IMR-90 (cell line): ENCODE measurements around the gene UTP3. TPM values are rescaled to one million over a fixed set of nuclear protein-coding genes. Genes with fewer than 3 reads are reported as not detected.

Experiments used
- ATAC-seq: fragments of 200-7000 bp; cut with Tn5 transposase; 2 replicates; pipeline ENCODE4 v1.9.1; 2020; ENCODE audit warnings: low read depth, mild to moderate bottlenecking, moderate library complexity
- BruUV-seq: library from RNA; stranded (reverse); fragments of 400-500 nt; replicated peaks from 2 replicates; lab custom pipeline; 2021; lab: Mats Ljungman, UMichigan
- CTCF ChIA-PET: fragments of 300-600 bp; formaldehyde crosslinking; extraction: SDS; loops from one replicate; lab custom pipeline; 2021; ENCODE audit warnings: antibody characterized with exemption; lab: Yijun Ruan, JAX
- POLR2A ChIA-PET: fragments of 300-600 bp; sonication (Branson Sonifier 250); formaldehyde crosslinking; loops from one replicate; lab custom pipeline; 2022; ENCODE audit warnings: antibody characterized with exemption; ENCODE audit not compliant: unreplicated experiment; lab: Charles Lee
- DNase-seq: peaks from one replicate; pipeline ENCODE4 v3.0.0; 2013
- H2AFZ ChIP-seq: replicated peaks from 2 replicates; pipeline ENCODE3; 2013; ENCODE audit warnings: low read length, mild to moderate bottlenecking; ENCODE audit not compliant: poor library complexity
- H2AK5ac ChIP-seq: 2 replicates; pipeline ENCODE4 v1.6.1; 2013; ENCODE audit warnings: low read depth, low read length, inconsistent platforms
- H2AK9ac ChIP-seq: replicated peaks from 2 replicates; pipeline ENCODE3; 2013; ENCODE audit warnings: mild to moderate bottlenecking, low read depth, low read length, moderate library complexity; ENCODE audit not compliant: poor library complexity
- H2BK120ac ChIP-seq: 2 replicates; pipeline ENCODE4 v1.6.1; 2013; ENCODE audit warnings: low read depth, low read length, inconsistent platforms
- H2BK15ac ChIP-seq: 3 replicates; pipeline ENCODE4 v1.6.1; 2013; ENCODE audit warnings: low read depth, low read length, inconsistent platforms
- H2BK20ac ChIP-seq: 2 replicates; pipeline ENCODE4 v1.6.1; 2013; ENCODE audit warnings: low read depth, mild to moderate bottlenecking, inconsistent platforms, low read length, moderate library complexity
- H2BK5ac ChIP-seq: 2 replicates; pipeline ENCODE4 v1.6.1; 2013; ENCODE audit warnings: mild to moderate bottlenecking, low read depth, low read length, inconsistent platforms; ENCODE audit not compliant: poor library complexity, severe bottlenecking
- H3K14ac ChIP-seq: replicated peaks from 2 replicates; pipeline ENCODE4 v1.6.1; 2013; ENCODE audit warnings: low read depth, low read length, inconsistent platforms
- H3K18ac ChIP-seq: 2 replicates; pipeline ENCODE4 v1.6.1; 2013; ENCODE audit warnings: low read depth, low read length, control low read depth
- H3K23ac ChIP-seq: 2 replicates; pipeline ENCODE4 v1.6.1; 2013; ENCODE audit warnings: low read depth, low read length, inconsistent platforms
- H3K27ac ChIP-seq: 2 replicates; pipeline ENCODE4 v1.5.1; 2013; ENCODE audit warnings: mild to moderate bottlenecking, control low read depth, low read length; ENCODE audit not compliant: insufficient read depth
- H3K27me3 ChIP-seq: 2 replicates; pipeline ENCODE4 v1.6.1; 2013; ENCODE audit warnings: low read length; ENCODE audit not compliant: control insufficient read depth, insufficient read depth
- H3K36me3 ChIP-seq: 2 replicates; pipeline ENCODE4 v1.6.1; 2013; ENCODE audit warnings: low read length, mixed read lengths; ENCODE audit not compliant: control insufficient read depth, insufficient read depth
- H3K4ac ChIP-seq: 2 replicates; pipeline ENCODE4 v1.6.1; 2013; ENCODE audit warnings: low read depth, low read length, inconsistent platforms
- H3K4me1 ChIP-seq: 2 replicates; pipeline ENCODE4 v1.6.1; 2013; ENCODE audit warnings: low read length, mixed read lengths; ENCODE audit not compliant: control insufficient read depth, insufficient read depth
- H3K4me2 ChIP-seq: 2 replicates; pipeline ENCODE4 v1.6.1; 2013; ENCODE audit warnings: low read depth, mild to moderate bottlenecking, control low read depth, low read length, moderate library complexity
- H3K4me3 ChIP-seq: 2 replicates; pipeline ENCODE4 v1.5.1; 2013; ENCODE audit warnings: low read depth, mild to moderate bottlenecking, control low read depth, low read length, moderate library complexity; ENCODE audit not compliant: insufficient read depth
- H3K56ac ChIP-seq: 2 replicates; pipeline ENCODE4 v1.6.1; 2013; ENCODE audit warnings: low read length, inconsistent platforms; ENCODE audit not compliant: insufficient read depth; ENCODE audit errors: extremely low read depth
- H3K79me1 ChIP-seq, 2 experiments: 2 replicates each; pipeline ENCODE4 v1.6.1; 2013; ENCODE audit warnings: low read length in 2 of 2, inconsistent platforms in 1 of 2, low read depth in 1 of 2
- H3K9ac ChIP-seq: 2 replicates; pipeline ENCODE4 v1.6.1; 2013; ENCODE audit warnings: low read depth, low read length, control low read depth
- H3K9me1 ChIP-seq: 2 replicates; pipeline ENCODE4 v1.6.1; 2013; ENCODE audit warnings: low read length, inconsistent platforms; ENCODE audit not compliant: insufficient read depth
- H3K9me3 ChIP-seq: 2 replicates; pipeline ENCODE4 v1.6.1; 2013; ENCODE audit warnings: low read length; ENCODE audit not compliant: control insufficient read depth, insufficient read depth
- H4K20me1 ChIP-seq: 2 replicates; pipeline ENCODE4 v1.6.1; 2013; ENCODE audit warnings: low read length, inconsistent platforms; ENCODE audit not compliant: insufficient read depth
- H4K5ac ChIP-seq: 2 replicates; pipeline ENCODE4 v1.6.1; 2013; ENCODE audit warnings: mild to moderate bottlenecking, low read depth, low read length, control low read depth
- H4K8ac ChIP-seq, 2 experiments: 2 replicates each; pipeline ENCODE4 v1.6.1; 2013; ENCODE audit warnings: low read depth in 2 of 2, low read length in 2 of 2, control low read depth in 1 of 2, inconsistent platforms in 1 of 2
- H4K91ac ChIP-seq: 2 replicates; pipeline ENCODE4 v1.6.1; 2013; ENCODE audit warnings: low read depth, low read length, inconsistent platforms; ENCODE audit not compliant: insufficient read depth
- BHLHE40 ChIP-seq: fragments of 150-350 bp; IDR thresholded peaks from 2 replicates; pipeline ENCODE4 v1.6.1; 2016; ENCODE audit warnings: mild to moderate bottlenecking, low read depth, low read length
- CEBPB ChIP-seq: IDR thresholded peaks from 2 replicates; pipeline ENCODE4 v1.6.1; 2012; ENCODE audit warnings: low read depth, low read length, improper control_type of control experiment
- CHD1 ChIP-seq: IDR thresholded peaks from 2 replicates; pipeline ENCODE4 v1.6.1; 2012; ENCODE audit warnings: low read depth, low read length, improper control_type of control experiment
- CTCF ChIP-seq: conservative IDR thresholded peaks from 2 replicates; pipeline ENCODE4 v1.5.1; 2012; ENCODE audit warnings: mild to moderate bottlenecking, low read depth, low read length, improper control_type of control experiment
- ELK1 ChIP-seq: fragments of 150-350 bp; IDR thresholded peaks from 2 replicates; pipeline ENCODE4 v1.6.1; 2016; ENCODE audit warnings: low read depth, mild to moderate bottlenecking, low read length, moderate library complexity, borderline replicate concordance
- FOS ChIP-seq: fragments of 150-350 bp; IDR thresholded peaks from 2 replicates; pipeline ENCODE4 v1.6.1; 2016; ENCODE audit warnings: low read depth, low read length
- MAFK ChIP-seq: IDR thresholded peaks from 2 replicates; pipeline ENCODE4 v1.6.1; 2012; ENCODE audit warnings: low read depth, low read length, improper control_type of control experiment
- MAZ ChIP-seq: IDR thresholded peaks from 2 replicates; pipeline ENCODE4 v1.6.1; 2012; ENCODE audit warnings: low read depth, mild to moderate bottlenecking, low read length, improper control_type of control experiment, moderate library complexity, borderline replicate concordance
- MXI1 ChIP-seq: IDR thresholded peaks from 2 replicates; pipeline ENCODE4 v1.6.1; 2012; ENCODE audit warnings: low read depth, mild to moderate bottlenecking, low read length, moderate library complexity, borderline replicate concordance
- NFE2L2 ChIP-seq: fragments of 150-350 bp; IDR thresholded peaks from 2 replicates; pipeline ENCODE4 v1.6.1; 2016; ENCODE audit warnings: low read depth, mild to moderate bottlenecking, low read length
- POLR2A ChIP-seq: IDR thresholded peaks from 2 replicates; pipeline ENCODE4 v1.6.1; 2012; ENCODE audit warnings: mild to moderate bottlenecking, low read depth, low read length
- RAD21 ChIP-seq: IDR thresholded peaks from 2 replicates; pipeline ENCODE4 v1.6.1; 2012; ENCODE audit warnings: low read length, improper control_type of control experiment
- RCOR1 ChIP-seq: IDR thresholded peaks from 2 replicates; pipeline ENCODE4 v1.6.1; 2012; ENCODE audit warnings: mild to moderate bottlenecking, low read length, improper control_type of control experiment; ENCODE audit not compliant: insufficient replicate concordance
- RFX5 ChIP-seq: IDR thresholded peaks from 2 replicates; pipeline ENCODE4 v1.8.0; 2012; ENCODE audit warnings: low read depth, mild to moderate bottlenecking, low read length, moderate library complexity
- SMC3 ChIP-seq: fragments of 150-350 bp; IDR thresholded peaks from 2 replicates; pipeline ENCODE4 v1.6.1; 2016; ENCODE audit warnings: low read depth, mild to moderate bottlenecking, antibody characterized with exemption, low read length, moderate library complexity
- USF2 ChIP-seq: fragments of 150-350 bp; IDR thresholded peaks from 2 replicates; pipeline ENCODE4 v1.6.1; 2017; ENCODE audit warnings: mild to moderate bottlenecking, antibody characterized with exemption, low read length, low read depth
- dilution Hi-C: fragments of 300-500 bp; cut with HindIII; formaldehyde crosslinking; loops from one replicate; pipeline ENCODE4 v1.14.3; 2018; ENCODE audit warnings: low sequenced_read_pairs; ENCODE audit not compliant: unreplicated experiment
- in situ Hi-C: fragments of 300-500 bp; cut with MboI; formaldehyde crosslinking; loops from 3 replicates; pipeline ENCODE4 v1.14.3; 2019; ENCODE audit warnings: low sequenced_read_pairs, inconsistent platforms, mixed read lengths
- intact Hi-C: fragments of 100-400 bp; cut with micrococcal nuclease; formaldehyde crosslinking; loops from 2 replicates; pipeline ENCODE4 v1.10.0; 2022
- polyA plus RNA-seq, 3 experiments: library from polyadenylated mRNA; depleted of rRNA; stranded (reverse); fragments of >200 nt; gene quantifications; 2 replicates each; pipeline ENCODE4 v1.2.3, GENCODE V29; 2012; ENCODE audit warnings: low replicate concordance in 1 of 3
- total RNA-seq: library from RNA; depleted of rRNA; stranded (reverse); fragments of >200 nt; gene quantifications from 2 replicates; pipeline ENCODE4 v1.2.3, GENCODE V29; 2012

UTP3 gene
- total and polyA plus RNA-seq, 2 of the 4 experiments (the other 2 are of a cell fraction), result 14.9 to 30.7 TPM

- ChIA-PET CTCF (interaction anchor here (0.9 to 1.3 kb wide), 2 partner anchors 13 to 20 kb away, joined by 3 to 6 read pairs; no protein-coding TSS in a partner anchor), POLR2A (no interaction called here)
Measured at GRCh38 chr4:70674191-70674590, 14.1 kb upstream of the UTP3 start.

More at GRCh38 chr4:70674191-70674590, 14.1 kb upstream of the UTP3 start:
- dilution Hi-C loops (no loop called here), in situ Hi-C loops (no loop called here), intact Hi-C loops (no loop called here)
- Histone ChIP-seq H3K27ac (no peak overlapping the region), H4K8ac (no peak overlapping the region), H3K9me1 (0 out of 2 replicates have a peak, but pooled peaks cover 2% of the 10 kb centered on the region), H3K4me3 (no peak overlapping the region), H2BK15ac (no peak overlapping the region), H3K4me2 (no peak overlapping the region), H3K23ac (no peak overlapping the region), H3K27me3 (no peaks in the 10 kb centered on the region; the same call in 1 of the 2 replicates), H3K36me3 (no peaks in the 10 kb centered on the region), H3K14ac (no peak overlapping the region), H3K9me3 (no peaks in the 10 kb centered on the region), H4K20me1 (no peaks in the 10 kb centered on the region), H2BK20ac (no peak overlapping the region), H3K9ac (no peak overlapping the region), H2AK5ac (no peak overlapping the region), H4K91ac (no peak overlapping the region), H2BK120ac (no peak overlapping the region), H3K4me1 (peaks cover 2% of the 10 kb centered on the region; the same call in 1 of the 2 replicates), H4K5ac (no peak overlapping the region), H3K79me1 (no peaks in the 10 kb centered on the region), H2AFZ (no peak overlapping the region), H2AK9ac (no peak overlapping the region), H3K18ac (no peak overlapping the region), H2BK5ac (no peak overlapping the region), H3K56ac (no peak overlapping the region), H3K4ac (no peak overlapping the region)
- DNase-seq (no peak), ATAC-seq (no peak)
- BruUV-seq, result no TSS peak
- TF ChIP-seq NFE2L2 (no peak), BHLHE40 (no peak), SMC3 (no peak), RCOR1 (no peak), FOS (no peak), RFX5 (no peak), POLR2A (no peak), MAFK (no peak), ELK1 (no peak), MAZ (no peak), RAD21 (no peak), MXI1 (no peak), CTCF (no peak), CHD1 (no peak), CEBPB (no peak), USF2 (no peak)
